DMS153 treated with DMSO at 0.1 percent for 48 hours (cell line): ENCODE measurements around the gene KLKB1.

ENCODE experiments used
- DNase-seq: peaks from one replicate; lab custom pipeline; 2025; ENCODE audit not compliant: unreplicated experiment; lab: John Stamatoyannopoulos, UW

Gene KLKB1

GRCh38 chr4:186307497-186307896 is 80.2 kb downstream of the KLKB1 start:
- no peak for DNase-seq

GRCh38 chr4:186307916-186308315 is 80.6 kb downstream of the KLKB1 start:
- no peak for DNase-seq
